ENCODE data around the gene OR52W1. TPM values are rescaled to one million over a fixed set of nuclear protein-coding genes. Genes with fewer than 3 reads are reported as not detected.

The OR52W1 gene
- total RNA-seq, 1 donor from 2014 or later = not detected

Other genes starting within 250 kb of the OR52W1 start
- gene OR56A5, start 230.7 kb upstream of the OR52W1 start, total RNA-seq = not detected
- gene OR52L1, start 212.2 kb upstream of the OR52W1 start, total RNA-seq = not detected
- gene OR56A4, start 192.3 kb upstream of the OR52W1 start, total RNA-seq = not detected
- 0.03 TPM for gene OR56A1, start 168.5 kb upstream of the OR52W1 start, total RNA-seq
- gene OR56B4, start 91.5 kb upstream of the OR52W1 start, total RNA-seq = not detected
- gene OR52B2, start 28.9 kb upstream of the OR52W1 start, total RNA-seq = not detected
- gene C11orf42, start 6.3 kb downstream of the OR52W1 start, total RNA-seq = not detected
- gene FHIP1B, start 35.4 kb downstream of the OR52W1 start, total RNA-seq = 23.2 TPM
- gene CNGA4, start 39.9 kb downstream of the OR52W1 start, total RNA-seq = not detected
- gene CCKBR, start 60.6 kb downstream of the OR52W1 start, total RNA-seq = not detected
- 56.0 TPM for gene CAVIN3, start 121.3 kb downstream of the OR52W1 start, total RNA-seq
- gene SMPD1, start 191.2 kb downstream of the OR52W1 start, total RNA-seq = 34.4 TPM
- 31.3 TPM for gene APBB1, start 219.9 kb downstream of the OR52W1 start, total RNA-seq
- 1.1 TPM for gene HPX, start 241.8 kb downstream of the OR52W1 start, total RNA-seq